Breast epithelium (tissue), 4 donors: Measurements from ENCODE around the gene PDGFB. TPM values are rescaled to one million over a fixed set of nuclear protein-coding genes. Genes with fewer than 3 reads are reported as not detected.

ENCODE experiments used
- DNase-seq, 2 donors: peaks; one replicate each; pipeline ENCODE4 v3.0.0-alpha.2; 2019; ENCODE audit warnings: low spot score in 2 of 2
- H3K27ac ChIP-seq, 2 donors: fragments of 200-600 bp; sonication (generic) in 1 of 2; one replicate each; pipeline ENCODE4 v1.5.1; 2016 to 2019; ENCODE audit warnings: mild to moderate bottlenecking in 1 of 2
- H3K27me3 ChIP-seq, 2 donors: fragments of 200-600 bp; sonication (generic) in 1 of 2; one replicate each; pipeline versions ENCODE4 v1.5.1 to v1.6.0; 2017 to 2019; ENCODE audit warnings: control low read depth in 1 of 2, mild to moderate bottlenecking in 1 of 2
- H3K36me3 ChIP-seq: fragments of 200-600 bp; one replicate; pipeline ENCODE4 v1.5.1; 2019
- H3K4me1 ChIP-seq, 2 donors: fragments of 200-600 bp; sonication (generic); one replicate each; pipeline ENCODE4 v1.5.1; 2016 to 2019; ENCODE audit warnings: control low read depth in 1 of 2
- H3K4me3 ChIP-seq, 3 donors: fragments of 200-600 bp; sonication (generic); 1 replicate in 2 of 3; 2 replicates in 1 of 3; pipeline ENCODE4 v1.5.1; 2016 to 2019; ENCODE audit warnings: mild to moderate bottlenecking in 3 of 3, moderate library complexity in 2 of 3
- H3K9me3 ChIP-seq, 2 donors: fragments of 200-600 bp; sonication (generic) in 1 of 2; one replicate each; pipeline ENCODE4 v1.5.1; 2016 to 2019; ENCODE audit warnings: control low read depth in 1 of 2
- POLR2A ChIP-seq: fragments of 450-650 bp; IDR thresholded peaks from one replicate; pipeline ENCODE4 v1.6.1; 2016; ENCODE audit warnings: antibody characterized with exemption, mild to moderate bottlenecking, moderate library complexity
- POLR2AphosphoS5 ChIP-seq, 3 donors: sonication (generic); formaldehyde crosslinking; IDR thresholded peaks; one replicate each; pipeline ENCODE4 v1.6.1; 2017; ENCODE audit warnings: antibody characterized with exemption in 3 of 3
- intact Hi-C: fragments of 100-400 bp; cut with DNase I; formaldehyde crosslinking; loops from one replicate; pipeline ENCODE4 v1.15.1; 2023; ENCODE audit warnings: low total_unique reads
- total RNA-seq, 3 donors: library from RNA; depleted of rRNA; stranded (reverse); fragments of >200 nt; gene quantifications; one replicate each; pipeline ENCODE4 v1.1.0, GENCODE V29; 2016
- TF ChIP-seq, protein P1 (sequence below), 3 donors: fragments of 450-650 bp; IDR thresholded peaks; one replicate each; pipeline ENCODE4 v1.5.1; 2016 to 2017; ENCODE audit warnings: antibody characterized with exemption in 3 of 3, mild to moderate bottlenecking in 3 of 3, moderate library complexity in 3 of 3

PDGFB gene
- total RNA-seq, 3 donors from 2014 or later: 5.3 to 11.1 (median 8.5) TPM

- intact Hi-C loops: no loop called here
- Histone ChIP-seq H3K4me3 (no peak overlapping the region), H3K4me1 (peaks cover 18 to 43% of the 10 kb centered on the region in 2 donors), H3K27me3 (no peaks in the 10 kb centered on the region), H3K9me3 (no peaks in the 10 kb centered on the region), H3K36me3 (no peaks in the 10 kb centered on the region), H3K27ac (peak overlapping the region; percentile 93 to 95)
- no peak for DNase-seq
- TF ChIP-seq POLR2A: no peak
- TF ChIP-seq POLR2AphosphoS5 (IDR thresholded peaks at IDR 0.05): no peak
- TF ChIP-seq, protein P1, sequence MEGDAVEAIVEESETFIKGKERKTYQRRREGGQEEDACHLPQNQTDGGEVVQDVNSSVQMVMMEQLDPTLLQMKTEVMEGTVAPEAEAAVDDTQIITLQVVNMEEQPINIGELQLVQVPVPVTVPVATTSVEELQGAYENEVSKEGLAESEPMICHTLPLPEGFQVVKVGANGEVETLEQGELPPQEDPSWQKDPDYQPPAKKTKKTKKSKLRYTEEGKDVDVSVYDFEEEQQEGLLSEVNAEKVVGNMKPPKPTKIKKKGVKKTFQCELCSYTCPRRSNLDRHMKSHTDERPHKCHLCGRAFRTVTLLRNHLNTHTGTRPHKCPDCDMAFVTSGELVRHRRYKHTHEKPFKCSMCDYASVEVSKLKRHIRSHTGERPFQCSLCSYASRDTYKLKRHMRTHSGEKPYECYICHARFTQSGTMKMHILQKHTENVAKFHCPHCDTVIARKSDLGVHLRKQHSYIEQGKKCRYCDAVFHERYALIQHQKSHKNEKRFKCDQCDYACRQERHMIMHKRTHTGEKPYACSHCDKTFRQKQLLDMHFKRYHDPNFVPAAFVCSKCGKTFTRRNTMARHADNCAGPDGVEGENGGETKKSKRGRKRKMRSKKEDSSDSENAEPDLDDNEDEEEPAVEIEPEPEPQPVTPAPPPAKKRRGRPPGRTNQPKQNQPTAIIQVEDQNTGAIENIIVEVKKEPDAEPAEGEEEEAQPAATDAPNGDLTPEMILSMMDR (IDR thresholded peaks at IDR 0.05): no peak
These were observed 6.2 kb downstream of the PDGFB start for GRCh38 chr22:39238561-39238960.

DNA sequence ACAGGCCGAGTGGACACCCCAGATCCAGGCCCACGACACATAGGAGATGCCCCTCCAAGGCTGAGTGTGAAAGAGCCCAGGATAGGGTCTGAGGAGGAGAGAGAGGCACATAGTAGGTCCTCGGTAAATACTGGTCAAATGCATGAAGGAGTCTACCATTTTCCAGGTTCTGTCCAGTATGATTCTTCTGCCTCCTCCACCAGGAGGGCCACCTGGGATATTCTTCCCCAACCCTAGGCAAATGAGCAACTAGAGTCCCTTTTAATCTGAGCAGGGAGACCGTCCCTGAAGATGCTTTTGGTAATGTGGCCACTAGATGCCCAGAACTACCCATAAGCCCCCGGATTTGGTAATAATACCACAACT, 6.7 kb downstream of the PDGFB start:
- intact Hi-C loops: no loop called here
- Histone ChIP-seq H3K4me3 (no peak overlapping the region), H3K9me3 (no peaks in the 10 kb centered on the region), H3K36me3 (no peaks in the 10 kb centered on the region), H3K4me1 (peaks cover 21 to 43% of the 10 kb centered on the region in 2 donors), H3K27ac (peak overlapping the region; percentile 93 to 95), H3K27me3 (no peaks in the 10 kb centered on the region)
- TF ChIP-seq, protein P1 (IDR thresholded peaks at IDR 0.05): no peak
- TF ChIP-seq POLR2A (no peak), POLR2AphosphoS5 (IDR thresholded peaks at IDR 0.05) (no peak)
- DNase-seq: no peak

GRCh38 chr22:39237318-39238100, 7.3 kb downstream of the PDGFB start:
- H3K27me3 ChIP-seq: no peaks in the 10 kb centered on the region
- peak overlapping the region in 1 of 3 donors; percentile 7 for H3K4me3 ChIP-seq
- H3K27ac ChIP-seq: peak overlapping the region; percentile 93 to 95
- H3K9me3 ChIP-seq: no peaks in the 10 kb centered on the region
- peaks cover 21 to 43% of the 10 kb centered on the region in 2 donors for H3K4me1 ChIP-seq
- H3K36me3 ChIP-seq: no peaks in the 10 kb centered on the region
- no peak for DNase-seq
- intact Hi-C loops: no loop called here
- TF ChIP-seq POLR2AphosphoS5 (IDR thresholded peaks at IDR 0.05) (no peak), POLR2A (no peak)
- TF ChIP-seq, protein P1 (IDR thresholded peaks at IDR 0.05): no peak

DNA sequence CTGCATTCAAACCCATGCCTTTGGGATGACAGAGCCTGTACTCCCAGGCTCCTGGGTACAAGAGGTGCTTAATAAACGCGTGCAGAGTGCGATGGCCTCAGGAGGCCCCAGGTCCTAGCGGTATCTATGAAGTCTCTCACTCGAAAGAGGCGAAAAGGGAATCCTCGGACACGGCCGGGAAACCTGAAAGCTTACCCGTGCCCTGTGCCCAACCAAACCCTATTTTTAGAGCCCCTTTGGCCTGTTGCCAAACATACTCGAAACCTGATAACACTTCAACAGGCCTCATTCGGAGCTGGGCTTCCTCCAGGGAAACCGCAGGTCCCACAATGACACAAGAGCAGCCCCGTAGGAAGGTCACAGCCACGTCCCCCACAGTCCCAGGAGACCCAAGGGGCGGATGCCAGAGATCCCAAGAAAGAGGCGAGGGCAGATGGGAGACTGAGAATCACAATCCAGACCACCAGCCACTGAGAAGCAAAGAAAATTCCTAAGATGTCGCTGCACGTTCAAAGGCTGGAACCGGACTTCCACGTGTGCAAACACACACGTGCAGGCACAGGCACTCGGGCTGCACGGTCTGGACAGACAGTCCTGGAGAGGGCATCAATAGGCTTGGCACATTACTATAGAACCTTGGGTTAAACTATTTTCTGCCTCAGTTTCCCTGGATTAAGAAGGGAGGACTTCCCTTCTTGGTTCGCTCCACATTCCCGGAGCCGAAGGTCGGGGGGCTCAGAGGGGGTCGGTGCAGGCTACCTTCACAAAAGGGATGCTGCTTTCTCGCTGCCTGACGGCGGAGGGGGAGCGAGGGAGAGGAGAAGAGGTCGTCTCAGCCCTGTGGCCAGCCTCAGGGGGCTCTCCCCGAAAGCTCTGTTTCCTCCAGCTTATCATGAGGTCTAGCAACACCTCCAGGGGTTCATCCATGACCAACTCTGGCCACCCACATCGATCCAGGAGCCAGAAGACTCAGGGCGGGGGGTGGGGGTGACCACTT, 8.2 kb downstream of the PDGFB start:
- no peak for DNase-seq
- Histone ChIP-seq H3K4me3 (no peak overlapping the region), H3K9me3 (no peaks in the 10 kb centered on the region), H3K4me1 (peaks cover 21 to 43% of the 10 kb centered on the region in 2 donors), H3K36me3 (no peaks in the 10 kb centered on the region), H3K27me3 (no peaks in the 10 kb centered on the region), H3K27ac (peak overlapping the region; percentile 93 to 95)
- no peak for TF ChIP-seq POLR2A
- TF ChIP-seq POLR2AphosphoS5 (IDR thresholded peaks at IDR 0.05): no peak
- TF ChIP-seq, protein P1 (IDR thresholded peaks at IDR 0.05): no peak
- intact Hi-C loops: no loop called here
